Prostate gland (tissue), 2 donors: ENCODE results near the gene CDH13.

Source experiments
- CTCF ChIP-seq, 4 experiments: fragments of 200-600 bp in 2 of 4; fragments of 450-650 bp in 2 of 4; sonication (generic) in 2 of 4; IDR thresholded peaks; 1 replicate in 3 of 4; 2 replicates in 1 of 4; pipeline ENCODE4 v1.5.1; 2016 to 2019; ENCODE audit warnings: antibody characterized with exemption in 4 of 4, mild to moderate bottlenecking in 2 of 4, moderate library complexity in 2 of 4
- POLR2A ChIP-seq: fragments of 450-650 bp; IDR thresholded peaks from one replicate; pipeline ENCODE4 v1.6.1; 2016; ENCODE audit warnings: antibody characterized with exemption, mild to moderate bottlenecking

- TF ChIP-seq POLR2A (no peak), CTCF (IDR thresholded peaks at IDR 0.05) (no peak)
Measured at GRCh38 chr16:83271123-83271522, 644.4 kb downstream of the CDH13 start.
